DOHH2 (cell line): ENCODE measurements around the gene SPTBN1.

ENCODE experiments used
- EZH2phosphoT487 ChIP-seq: fragments of 200-600 bp; sonication (generic); IDR thresholded peaks from 2 replicates; pipeline ENCODE4 v1.6.1; 2017; ENCODE audit warnings: borderline replicate concordance, mild to moderate bottlenecking, antibody characterized with exemption, low read length, moderate library complexity, mixed read lengths
- TF ChIP-seq, protein P1 (sequence below): fragments of 200-600 bp; sonication (generic); IDR thresholded peaks from one replicate; pipeline ENCODE4 v1.5.1; 2014; ENCODE audit warnings: antibody characterized with exemption, mild to moderate bottlenecking, low read depth, low read length; ENCODE audit not compliant: poor library complexity, severe bottlenecking

DNA sequence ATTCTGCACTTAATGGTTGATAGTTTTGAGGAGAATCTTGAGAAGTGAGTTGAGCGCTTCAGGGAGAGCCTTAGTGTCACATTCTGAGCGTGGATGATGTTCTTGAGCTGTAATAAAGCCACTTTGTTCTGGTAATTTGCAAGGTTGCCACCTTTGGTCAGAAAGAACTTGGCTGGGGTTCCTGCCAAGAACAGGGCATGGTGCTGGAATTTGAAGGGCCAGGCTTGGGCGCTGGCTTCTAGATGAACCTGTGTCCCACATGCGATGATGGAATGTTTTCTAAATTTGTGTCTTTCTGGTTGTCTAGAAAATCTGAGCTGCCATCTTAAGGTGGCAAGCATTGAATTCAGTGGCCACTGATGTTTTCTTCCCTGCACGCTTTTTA, 143.2 kb downstream of the SPTBN1 start:
- TF ChIP-seq, protein P1, sequence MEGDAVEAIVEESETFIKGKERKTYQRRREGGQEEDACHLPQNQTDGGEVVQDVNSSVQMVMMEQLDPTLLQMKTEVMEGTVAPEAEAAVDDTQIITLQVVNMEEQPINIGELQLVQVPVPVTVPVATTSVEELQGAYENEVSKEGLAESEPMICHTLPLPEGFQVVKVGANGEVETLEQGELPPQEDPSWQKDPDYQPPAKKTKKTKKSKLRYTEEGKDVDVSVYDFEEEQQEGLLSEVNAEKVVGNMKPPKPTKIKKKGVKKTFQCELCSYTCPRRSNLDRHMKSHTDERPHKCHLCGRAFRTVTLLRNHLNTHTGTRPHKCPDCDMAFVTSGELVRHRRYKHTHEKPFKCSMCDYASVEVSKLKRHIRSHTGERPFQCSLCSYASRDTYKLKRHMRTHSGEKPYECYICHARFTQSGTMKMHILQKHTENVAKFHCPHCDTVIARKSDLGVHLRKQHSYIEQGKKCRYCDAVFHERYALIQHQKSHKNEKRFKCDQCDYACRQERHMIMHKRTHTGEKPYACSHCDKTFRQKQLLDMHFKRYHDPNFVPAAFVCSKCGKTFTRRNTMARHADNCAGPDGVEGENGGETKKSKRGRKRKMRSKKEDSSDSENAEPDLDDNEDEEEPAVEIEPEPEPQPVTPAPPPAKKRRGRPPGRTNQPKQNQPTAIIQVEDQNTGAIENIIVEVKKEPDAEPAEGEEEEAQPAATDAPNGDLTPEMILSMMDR: no peak
- TF ChIP-seq EZH2phosphoT487: no peak
